CD4-positive, alpha-beta T cell (primary cell): ENCODE measurements around the gene KRTAP3-3. TPM values are rescaled to one million over a fixed set of nuclear protein-coding genes. Genes with fewer than 3 reads are reported as not detected.

Experiments
- ATAC-seq: fragments of 200-7000 bp; cut with Tn5 transposase; one replicate; pipeline ENCODE4 v1.10.0; 2022; ENCODE audit warnings: mild to moderate bottlenecking; ENCODE audit not compliant: poor library complexity
- CTCF ChIA-PET: fragments of 350-600 bp; sonication (Branson Sonifier 250); formaldehyde crosslinking; loops from one replicate; lab custom pipeline; 2021; ENCODE audit warnings: antibody characterized with exemption, inconsistent platforms; lab: Charles Lee
- POLR2A ChIA-PET: fragments of 350-600 bp; sonication (Branson Sonifier 250); formaldehyde crosslinking; loops from one replicate; lab custom pipeline; 2021; ENCODE audit warnings: antibody characterized with exemption, inconsistent platforms; lab: Charles Lee
- DNase-seq, 14 experiments: peaks; one replicate each; pipeline ENCODE4 v3.0.0-alpha.2; 2013 to 2020; ENCODE audit warnings: mixed read lengths in 2 of 14
- H3K27ac ChIP-seq, 2 donors: one replicate each; pipeline versions ENCODE4 v1.5.1 to v1.7.0; 2013; ENCODE audit warnings: low read length in 2 of 2, low read depth in 1 of 2, mild to moderate bottlenecking in 1 of 2
- H3K27me3 ChIP-seq, 2 experiments: 1 replicate in 1 of 2; 2 replicates in 1 of 2; pipeline versions ENCODE4 v1.6.1 to v1.7.0; 2013; ENCODE audit warnings: low read length in 2 of 2, control low read depth in 1 of 2, mild to moderate bottlenecking in 1 of 2, moderate library complexity in 1 of 2; ENCODE audit not compliant: insufficient read depth in 2 of 2, control insufficient read depth in 1 of 2
- H3K36me3 ChIP-seq: one replicate; pipeline ENCODE4 v1.6.1; 2013; ENCODE audit warnings: low read length, control low read depth; ENCODE audit not compliant: insufficient read depth
- H3K4me1 ChIP-seq: one replicate; pipeline ENCODE4 v1.6.1; 2013; ENCODE audit warnings: low read length, control low read depth; ENCODE audit not compliant: insufficient read depth
- H3K4me3 ChIP-seq: one replicate; pipeline ENCODE4 v1.5.1; 2013; ENCODE audit warnings: mild to moderate bottlenecking, low read length, moderate library complexity
- H3K9me3 ChIP-seq, 2 experiments: 1 replicate in 1 of 2; 2 replicates in 1 of 2; pipeline versions ENCODE4 v1.6.1 to v1.7.0; 2013; ENCODE audit warnings: low read length in 2 of 2, mild to moderate bottlenecking in 2 of 2, control low read depth in 1 of 2, moderate library complexity in 1 of 2; ENCODE audit not compliant: control insufficient read depth in 1 of 2, insufficient read depth in 1 of 2
- H3K27ac Mint-ChIP-seq: one replicate; pipeline ENCODE4 v1.8.0; 2020; ENCODE audit warnings: mixed read lengths
- H3K27me3 Mint-ChIP-seq: one replicate; pipeline ENCODE4 v1.8.0; 2021; ENCODE audit warnings: mixed read lengths
- H3K36me3 Mint-ChIP-seq: one replicate; pipeline ENCODE4 v1.8.0; 2021; ENCODE audit warnings: low read depth, mixed read lengths
- H3K4me1 Mint-ChIP-seq: one replicate; pipeline ENCODE4 v1.8.0; 2021; ENCODE audit warnings: low read depth, mixed read lengths
- H3K4me3 Mint-ChIP-seq: one replicate; pipeline ENCODE4 v1.8.0; 2020; ENCODE audit warnings: mild to moderate bottlenecking, mixed read lengths
- H3K9me3 Mint-ChIP-seq: one replicate; pipeline ENCODE4 v1.8.0; 2020; ENCODE audit warnings: mixed read lengths
- CTCF ChIP-seq: fragments of 200-600 bp; IDR thresholded peaks from one replicate; pipeline ENCODE4 v1.8.0; 2022; ENCODE audit warnings: antibody characterized with exemption, mild to moderate bottlenecking
- intact Hi-C, 2 experiments: fragments of 100-400 bp; cut with DNase I in 1 of 2; cut with micrococcal nuclease in 1 of 2; formaldehyde crosslinking; loops; one replicate each; pipeline versions ENCODE4 v1.15.1 to v1.9.0; 2023 to 2025; cut with DNase I, micrococcal nuclease
- total RNA-seq, 174 experiments: library from RNA in 2 of 174; stranded (reverse) in 2 of 174; gene quantifications; one replicate each; pipeline ENCODE4 v1.2.3 and lab custom pipeline; 2021 to 2026

KRTAP3-3 gene
- total RNA-seq, 2 experiments from 2014 or later, result not detected

- Histone ChIP-seq H3K4me3 (no peak overlapping the region), H3K9me3 (no peaks in the 10 kb centered on the region), H3K27me3 (no peaks in the 10 kb centered on the region), H3K27ac (no peak overlapping the region), H3K36me3 (no peaks in the 10 kb centered on the region), H3K4me1 (no peaks in the 10 kb centered on the region)
- CTCF ChIA-PET, result no interaction called here
- DNase-seq, result no peak
- H3K27me3 Mint-ChIP-seq, result peaks cover 4% of the 10 kb centered on the region
- intact Hi-C loops, result loop anchor here in 1 of 2 experiments (1.0 kb wide), 1 partner anchor 40 kb away; the partner anchor contains the start of gene KRTAP2-2
- no peak overlapping the region for H3K27ac Mint-ChIP-seq
- no peaks in the 10 kb centered on the region for H3K36me3 Mint-ChIP-seq
- no peaks in the 10 kb centered on the region for H3K4me1 Mint-ChIP-seq
- no peak for TF ChIP-seq CTCF
- H3K4me3 Mint-ChIP-seq, result no peak overlapping the region
- H3K9me3 Mint-ChIP-seq, result no peaks in the 10 kb centered on the region
- no peak for ATAC-seq
- POLR2A ChIA-PET, result interaction anchor here (0.7 kb wide), 1 partner anchor 11 kb away, joined by 3 read pairs; no protein-coding TSS in a partner anchor
Observed at GRCh38 chr17:41015454-41015853, 21.5 kb upstream of the KRTAP3-3 start.

- POLR2A ChIA-PET, result interaction anchor here (0.5 to 1.2 kb wide), 3 partner anchors 26 to 1727 kb away, joined by 3 read pairs; no protein-coding TSS in a partner anchor
- ATAC-seq, result no peak
Observed at GRCh38 chr17:41013606-41014005, 19.6 kb upstream of the KRTAP3-3 start.

GRCh38 chr17:41013181-41013580 lies 19.2 kb upstream of the KRTAP3-3 start:
- Histone ChIP-seq H3K9me3 (no peaks in the 10 kb centered on the region), H3K4me3 (no peak overlapping the region), H3K36me3 (no peaks in the 10 kb centered on the region), H3K27ac (no peak overlapping the region), H3K4me1 (no peaks in the 10 kb centered on the region), H3K27me3 (no peaks in the 10 kb centered on the region)
- no peaks in the 10 kb centered on the region for H3K4me1 Mint-ChIP-seq
- no peak for TF ChIP-seq CTCF
- peaks cover 4% of the 10 kb centered on the region for H3K27me3 Mint-ChIP-seq
- CTCF ChIA-PET, result no interaction called here
- no peaks in the 10 kb centered on the region for H3K36me3 Mint-ChIP-seq
- no peak overlapping the region for H3K4me3 Mint-ChIP-seq
- H3K27ac Mint-ChIP-seq, result no peak overlapping the region
- no peak for DNase-seq
- POLR2A ChIA-PET, result interaction anchor here (0.6 kb wide), 1 partner anchor 26 kb away, joined by 3 read pairs; no protein-coding TSS in a partner anchor
- no peak for ATAC-seq
- intact Hi-C loops, result no loop called here
- no peaks in the 10 kb centered on the region for H3K9me3 Mint-ChIP-seq

More at GRCh38 chr17:41013606-41014005, 19.6 kb upstream of the KRTAP3-3 start:
- H3K36me3 ChIP-seq, result no peaks in the 10 kb centered on the region
- CTCF ChIA-PET, result no interaction called here
- H3K4me1 Mint-ChIP-seq, result no peaks in the 10 kb centered on the region
- H3K27me3 ChIP-seq, result no peaks in the 10 kb centered on the region
- H3K27ac ChIP-seq, result no peak overlapping the region
- H3K4me3 ChIP-seq, result no peak overlapping the region
- no peaks in the 10 kb centered on the region for H3K4me1 ChIP-seq
- TF ChIP-seq CTCF, result no peak
- H3K9me3 ChIP-seq, result no peaks in the 10 kb centered on the region
- H3K36me3 Mint-ChIP-seq, result no peaks in the 10 kb centered on the region
- intact Hi-C loops, result no loop called here
- DNase-seq, result no peak
- H3K27ac Mint-ChIP-seq, result no peak overlapping the region
- H3K9me3 Mint-ChIP-seq, result no peaks in the 10 kb centered on the region
- no peak overlapping the region for H3K4me3 Mint-ChIP-seq
- H3K27me3 Mint-ChIP-seq, result peaks cover 4% of the 10 kb centered on the region
